Breast epithelium (tissue), 4 donors: Measurements from ENCODE around the gene PLXNA2. TPM values are rescaled to one million over a fixed set of nuclear protein-coding genes. Genes with fewer than 3 reads are reported as not detected.
A peak's percentile ranks its signal among the peaks of the same experiment; 100 is the strongest.

Experiments used
- DNase-seq, 2 donors: peaks; one replicate each; pipeline ENCODE4 v3.0.0-alpha.2; 2019; ENCODE audit warnings: low spot score in 2 of 2
- H3K27ac ChIP-seq, 2 donors: fragments of 200-600 bp; sonication (generic) in 1 of 2; one replicate each; pipeline ENCODE4 v1.5.1; 2016 to 2019; ENCODE audit warnings: mild to moderate bottlenecking in 1 of 2
- H3K27me3 ChIP-seq, 2 donors: fragments of 200-600 bp; sonication (generic) in 1 of 2; one replicate each; pipeline versions ENCODE4 v1.5.1 to v1.6.0; 2017 to 2019; ENCODE audit warnings: control low read depth in 1 of 2, mild to moderate bottlenecking in 1 of 2
- H3K36me3 ChIP-seq: fragments of 200-600 bp; one replicate; pipeline ENCODE4 v1.5.1; 2019
- H3K4me1 ChIP-seq, 2 donors: fragments of 200-600 bp; sonication (generic); one replicate each; pipeline ENCODE4 v1.5.1; 2016 to 2019; ENCODE audit warnings: control low read depth in 1 of 2
- H3K4me3 ChIP-seq, 3 donors: fragments of 200-600 bp; sonication (generic); 1 replicate in 2 of 3; 2 replicates in 1 of 3; pipeline ENCODE4 v1.5.1; 2016 to 2019; ENCODE audit warnings: mild to moderate bottlenecking in 3 of 3, moderate library complexity in 2 of 3
- H3K9me3 ChIP-seq, 2 donors: fragments of 200-600 bp; sonication (generic) in 1 of 2; one replicate each; pipeline ENCODE4 v1.5.1; 2016 to 2019; ENCODE audit warnings: control low read depth in 1 of 2
- CTCF ChIP-seq, 3 donors: fragments of 450-650 bp; IDR thresholded peaks; one replicate each; pipeline ENCODE4 v1.5.1; 2016 to 2017; ENCODE audit warnings: antibody characterized with exemption in 3 of 3, mild to moderate bottlenecking in 3 of 3, moderate library complexity in 3 of 3
- POLR2A ChIP-seq: fragments of 450-650 bp; IDR thresholded peaks from one replicate; pipeline ENCODE4 v1.6.1; 2016; ENCODE audit warnings: antibody characterized with exemption, mild to moderate bottlenecking, moderate library complexity
- POLR2AphosphoS5 ChIP-seq, 3 donors: sonication (generic); formaldehyde crosslinking; IDR thresholded peaks; one replicate each; pipeline ENCODE4 v1.6.1; 2017; ENCODE audit warnings: antibody characterized with exemption in 3 of 3
- intact Hi-C: fragments of 100-400 bp; cut with DNase I; formaldehyde crosslinking; loops from one replicate; pipeline ENCODE4 v1.15.1; 2023; ENCODE audit warnings: low total_unique reads
- total RNA-seq, 3 donors: library from RNA; depleted of rRNA; stranded (reverse); fragments of >200 nt; gene quantifications; one replicate each; pipeline ENCODE4 v1.1.0, GENCODE V29; 2016

Gene PLXNA2
- total RNA-seq, 3 donors from 2014 or later = 11.3 to 18.2 (median 11.5) TPM

DNA sequence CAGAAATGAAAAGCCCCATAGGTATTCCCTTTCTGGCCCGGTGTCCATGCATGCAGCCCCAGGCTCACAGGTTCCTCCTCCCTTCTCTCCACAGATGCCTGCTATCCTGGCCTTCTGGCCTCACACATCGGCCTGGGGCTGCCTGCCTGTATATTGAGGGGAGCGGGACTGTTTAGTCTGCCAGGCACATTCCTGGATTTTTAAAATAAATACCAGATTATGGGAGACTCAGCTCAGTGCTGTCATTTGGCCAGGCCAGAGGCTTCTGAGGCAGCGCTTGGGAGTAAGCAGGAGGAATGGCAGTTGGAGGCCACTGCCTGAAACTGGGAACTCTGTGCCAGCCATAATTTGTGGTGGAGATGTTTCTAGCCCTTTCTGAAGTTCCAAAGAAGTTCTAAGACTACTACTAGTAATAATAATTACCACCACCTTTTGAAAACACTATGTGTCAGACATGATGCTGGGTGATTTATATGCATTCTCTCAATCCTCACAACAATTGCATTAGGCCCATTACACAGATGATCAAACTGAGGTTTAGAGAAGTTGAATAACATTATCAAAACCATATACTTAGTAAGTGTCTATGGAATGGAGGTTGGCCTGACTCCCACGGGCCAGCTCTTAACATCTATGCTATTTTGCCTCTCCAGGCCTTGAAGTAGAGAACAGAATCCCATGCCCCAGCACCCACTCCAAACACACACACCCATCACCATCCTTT, 107.6 kb downstream of the PLXNA2 start:
- no peaks in the 10 kb centered on the region for H3K4me1 ChIP-seq

DNA sequence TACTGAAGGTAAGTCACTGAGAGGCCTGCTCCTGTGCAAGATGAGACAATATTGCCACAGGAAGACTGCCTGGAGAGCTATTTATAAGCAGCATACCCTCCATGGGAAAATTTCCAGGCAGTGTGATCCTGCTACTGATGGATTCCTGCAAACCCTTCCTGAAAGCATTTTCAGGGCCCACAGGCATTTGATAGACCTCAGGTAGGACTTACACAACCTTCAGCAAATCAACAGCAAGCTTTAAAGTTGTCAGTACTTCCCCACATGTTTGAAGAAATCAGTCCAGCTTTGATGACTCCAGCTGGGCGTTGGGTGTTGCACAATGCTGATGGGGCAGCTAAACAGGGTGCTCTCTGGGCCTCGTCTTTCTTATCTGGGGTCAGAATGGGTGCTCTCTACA, 108.8 kb downstream of the PLXNA2 start:
- intact Hi-C loops = no loop called here

More for the DNA sequence above, 107.6 kb downstream of the PLXNA2 start:
- DNase-seq = no peak
- H3K27ac ChIP-seq = no peak overlapping the region
- intact Hi-C loops = loop anchor here (1.0 kb wide), 1 partner anchor 49 kb away; no protein-coding TSS in a partner anchor
- no peaks in the 10 kb centered on the region for H3K9me3 ChIP-seq
- H3K36me3 ChIP-seq = no peaks in the 10 kb centered on the region
- no peaks in the 10 kb centered on the region for H3K27me3 ChIP-seq
- no peak overlapping the region for H3K4me3 ChIP-seq
- TF ChIP-seq POLR2A = no peak
- no peak for TF ChIP-seq CTCF (IDR thresholded peaks at IDR 0.05)
- no peak for TF ChIP-seq POLR2AphosphoS5 (IDR thresholded peaks at IDR 0.05)

DNA sequence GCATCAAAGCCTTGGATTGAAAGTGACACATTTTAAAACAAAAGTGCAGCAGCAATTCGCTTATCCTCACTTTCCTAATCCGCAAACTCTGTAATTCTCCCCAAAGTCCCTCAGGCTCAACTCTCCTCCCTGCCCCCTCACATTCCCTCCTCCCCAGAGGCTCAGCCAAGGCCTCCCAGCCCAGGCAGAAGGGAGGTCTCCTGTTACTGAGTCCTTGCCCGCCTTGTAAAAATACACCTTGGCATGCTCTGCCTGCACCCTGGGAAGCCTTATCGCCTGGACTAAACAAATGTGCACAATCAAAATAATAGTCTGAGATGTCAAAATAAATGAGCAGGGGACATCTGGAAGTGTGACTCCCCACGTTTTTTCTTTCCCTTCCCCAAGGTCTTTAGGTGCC, 109.7 kb downstream of the PLXNA2 start:
- TF ChIP-seq POLR2AphosphoS5 (IDR thresholded peaks at IDR 0.05) (no peak), CTCF (IDR thresholded peaks at IDR 0.05) (no peak), POLR2A (no peak)
- H3K27me3 ChIP-seq = no peaks in the 10 kb centered on the region
- H3K4me3 ChIP-seq = no peak overlapping the region
- H3K9me3 ChIP-seq = no peaks in the 10 kb centered on the region
- no peak for DNase-seq
- H3K36me3 ChIP-seq = no peaks in the 10 kb centered on the region
- H3K27ac ChIP-seq = no peak overlapping the region
- H3K4me1 ChIP-seq = no peaks in the 10 kb centered on the region
- intact Hi-C loops = no loop called here

More for the DNA sequence above, 108.8 kb downstream of the PLXNA2 start:
- TF ChIP-seq POLR2A (no peak), CTCF (IDR thresholded peaks at IDR 0.05) (no peak), POLR2AphosphoS5 (IDR thresholded peaks at IDR 0.05) (no peak)
- Histone ChIP-seq H3K27ac (no peak overlapping the region), H3K27me3 (no peaks in the 10 kb centered on the region), H3K9me3 (no peaks in the 10 kb centered on the region), H3K4me3 (no peak overlapping the region), H3K4me1 (no peaks in the 10 kb centered on the region), H3K36me3 (no peaks in the 10 kb centered on the region)
- no peak for DNase-seq

DNA sequence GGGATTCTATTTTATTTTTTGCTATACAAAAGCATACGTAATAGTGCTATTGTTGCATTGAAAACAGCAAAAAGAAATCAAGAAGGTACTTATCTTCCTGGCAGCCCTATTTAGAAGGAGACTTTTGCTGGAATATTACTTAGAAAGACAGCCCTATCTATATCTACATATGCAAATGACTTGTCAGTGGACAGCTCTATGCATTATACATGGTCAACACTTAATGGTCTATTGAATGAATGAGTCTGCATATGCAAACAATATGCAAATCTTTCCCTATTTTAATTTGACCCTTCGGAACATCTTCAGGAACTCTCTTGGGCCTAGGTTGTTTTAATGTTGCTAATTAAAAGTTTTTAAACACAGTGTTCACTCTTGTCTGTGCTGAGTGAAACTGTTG, 110.8 kb downstream of the PLXNA2 start:
- Histone ChIP-seq H3K27ac (no peak overlapping the region), H3K4me3 (no peak overlapping the region), H3K4me1 (no peaks in the 10 kb centered on the region), H3K27me3 (no peaks in the 10 kb centered on the region), H3K9me3 (no peaks in the 10 kb centered on the region), H3K36me3 (no peaks in the 10 kb centered on the region)
- no peak for TF ChIP-seq POLR2A
- no peak for TF ChIP-seq CTCF (IDR thresholded peaks at IDR 0.05)
- no peak for TF ChIP-seq POLR2AphosphoS5 (IDR thresholded peaks at IDR 0.05)
- intact Hi-C loops = no loop called here
- no peak for DNase-seq

DNA sequence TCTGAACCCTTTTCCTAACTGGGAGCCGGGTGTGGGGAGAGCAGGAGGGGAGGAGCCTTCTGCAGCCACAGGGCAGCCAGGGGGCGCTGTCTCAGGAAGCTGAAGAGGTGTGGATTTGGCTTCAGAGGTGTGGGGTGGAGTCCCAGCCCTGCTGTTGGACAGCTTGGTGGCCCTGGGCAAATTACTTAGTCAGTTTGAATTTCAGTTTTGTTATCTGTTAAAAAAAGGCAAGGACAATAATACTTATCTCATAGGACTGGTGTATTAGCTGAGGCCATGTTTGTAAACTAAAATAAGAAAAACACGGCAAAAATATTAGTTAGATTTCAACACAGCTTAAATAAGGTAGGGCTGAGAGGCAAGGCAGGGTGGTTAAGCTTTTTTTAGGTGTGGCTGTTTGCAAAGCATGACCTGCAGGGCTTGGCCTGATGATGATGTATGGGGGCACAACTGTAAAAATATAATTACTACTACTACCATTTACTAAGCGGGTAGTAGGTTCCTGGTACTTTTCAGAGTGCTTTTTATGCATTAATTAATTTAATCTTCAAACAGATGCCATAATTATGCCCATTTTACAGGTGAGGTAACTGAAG, 111.8 kb downstream of the PLXNA2 start:
- H3K4me1 ChIP-seq = no peaks in the 10 kb centered on the region
- no peaks in the 10 kb centered on the region for H3K9me3 ChIP-seq
- H3K36me3 ChIP-seq = no peaks in the 10 kb centered on the region
- intact Hi-C loops = no loop called here
- no peak for TF ChIP-seq POLR2A
- no peak for TF ChIP-seq POLR2AphosphoS5 (IDR thresholded peaks at IDR 0.05)
- TF ChIP-seq CTCF (IDR thresholded peaks at IDR 0.05) = peak; percentile 54 to 73 (median 69)
- peak overlapping the region in 2 of 3 donors; percentile 5 to 13 for H3K4me3 ChIP-seq
- DNase-seq = peak; percentile 66 to 78
- H3K27ac ChIP-seq = no peak overlapping the region
- H3K27me3 ChIP-seq = no peaks in the 10 kb centered on the region
